ENCODE data around the gene KIF23.

DNA sequence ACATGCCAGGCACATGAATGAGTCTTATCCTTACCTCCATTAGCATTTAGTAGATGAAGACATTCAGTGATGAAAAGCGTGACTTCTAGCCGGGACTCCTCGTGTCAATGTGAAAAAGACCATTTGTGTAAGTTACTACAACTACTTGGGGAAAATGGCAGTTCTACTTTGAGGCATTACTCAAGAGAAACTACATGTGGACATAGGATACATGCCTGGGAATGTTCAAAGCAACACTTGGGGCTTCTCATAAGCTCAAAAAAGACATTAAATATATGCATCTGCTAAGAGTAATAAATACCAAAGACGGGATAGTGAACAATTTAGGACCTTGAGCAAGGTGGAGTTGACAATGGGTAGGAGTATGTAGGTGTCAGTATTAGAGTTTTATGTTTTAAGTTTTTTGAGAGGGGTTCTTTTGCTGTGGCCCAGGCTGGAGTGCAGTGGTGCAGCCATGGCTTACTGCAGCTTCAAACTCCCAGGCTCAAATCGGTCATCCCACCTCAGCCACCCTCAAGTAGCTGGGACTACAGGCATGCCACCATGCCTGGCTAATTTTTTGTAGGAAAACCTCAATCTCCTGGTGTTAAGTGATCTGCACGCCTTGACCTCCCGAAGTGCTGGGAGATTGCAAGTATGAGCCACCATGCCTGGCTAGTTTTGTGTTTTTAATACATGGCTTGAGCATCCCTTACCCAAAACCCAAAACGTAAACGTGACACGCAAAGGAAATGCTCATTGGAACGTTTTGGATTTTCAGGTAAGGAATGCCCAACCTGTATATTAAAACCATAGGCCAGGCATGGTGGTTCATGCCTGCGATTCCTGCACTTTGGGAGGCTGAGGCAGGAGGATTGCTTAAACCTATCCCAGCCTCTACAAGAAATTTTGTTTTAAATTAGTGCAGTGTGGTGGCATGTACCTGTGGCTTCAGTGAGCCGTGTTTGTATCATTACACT is 42.3 kb downstream of the KIF23 start:
- no peak for TF ChIP-seq CTCF (IDR thresholded peaks at IDR 0.05)
- no peak for TF ChIP-seq POLR2A (IDR thresholded peaks at IDR 0.05)
- TF ChIP-seq EP300 (IDR thresholded peaks at IDR 0.05) = no peak
- TF ChIP-seq POLR2AphosphoS5 (IDR thresholded peaks at IDR 0.05) = no peak
